ENCODE data around the gene CHD1.

- TF ChIP-seq POLR2AphosphoS5 (IDR thresholded peaks at IDR 0.05; ENCODE audit: low read depth, low read length) (no peak), POLR2A (IDR thresholded peaks at IDR 0.05; ENCODE audit: low read depth, low read length) (no peak)
These were observed 51.2 kb downstream of the CHD1 start for GRCh38 chr5:98877600-98877999.
